Neural progenitor cell (in vitro differentiated cells): ENCODE results near the gene TEX12. TPM values are rescaled to one million over a fixed set of nuclear protein-coding genes. Genes with fewer than 3 reads are reported as not detected.

Experiments used
- DNase-seq: peaks from one replicate; pipeline ENCODE4 v3.0.0-alpha.2; 2016; ENCODE audit warnings: low spot score
- H2AFZ ChIP-seq: fragments of 200-600 bp; sonication (generic); replicated peaks from 2 replicates; pipeline ENCODE4 v1.6.1; 2016; ENCODE audit warnings: antibody characterized with exemption
- H3F3A ChIP-seq: fragments of 200-600 bp; sonication (generic); 2 replicates; pipeline ENCODE4 v1.6.1; 2016; ENCODE audit warnings: antibody characterized with exemption, low read depth
- H3K27ac ChIP-seq: fragments of 200-600 bp; sonication (generic); 2 replicates; pipeline ENCODE4 v1.5.1; 2016; ENCODE audit warnings: mild to moderate bottlenecking
- H3K27me3 ChIP-seq: fragments of 200-600 bp; sonication (generic); 2 replicates; pipeline ENCODE4 v1.6.1; 2016; ENCODE audit warnings: mild to moderate bottlenecking, moderate library complexity
- H3K36me3 ChIP-seq: fragments of 200-600 bp; sonication (generic); 2 replicates; pipeline ENCODE4 v1.5.1; 2016
- H3K4me1 ChIP-seq: fragments of 200-600 bp; sonication (generic); 2 replicates; pipeline ENCODE4 v1.6.1; 2016; ENCODE audit warnings: mixed run types
- H3K4me2 ChIP-seq: fragments of 200-600 bp; sonication (generic); 2 replicates; pipeline ENCODE4 v1.6.1; 2016
- H3K4me3 ChIP-seq: fragments of 200-600 bp; sonication (generic); 2 replicates; pipeline ENCODE4 v1.5.1; 2016
- H3K79me2 ChIP-seq: fragments of 200-600 bp; sonication (generic); 2 replicates; pipeline ENCODE4 v1.6.1; 2016; ENCODE audit warnings: low read depth
- H3K9ac ChIP-seq: fragments of 200-600 bp; sonication (generic); 2 replicates; pipeline ENCODE4 v1.6.1; 2016
- H3K9me3 ChIP-seq: fragments of 200-600 bp; sonication (generic); 2 replicates; pipeline ENCODE4 v1.5.1; 2016; ENCODE audit warnings: low read depth
- H4K20me1 ChIP-seq: fragments of 200-600 bp; sonication (generic); 2 replicates; pipeline ENCODE4 v1.6.1; 2016; ENCODE audit warnings: low read depth
- H3K27ac Mint-ChIP-seq: 3 replicates; pipeline ENCODE4 v1.8.0; 2021; ENCODE audit warnings: mixed read lengths
- H3K27me3 Mint-ChIP-seq: 2 replicates; pipeline ENCODE4 v1.8.0; 2022; ENCODE audit warnings: low read depth, mild to moderate bottlenecking, inconsistent platforms, moderate library complexity, mixed read lengths; ENCODE audit not compliant: insufficient read depth
- H3K36me3 Mint-ChIP-seq: 3 replicates; pipeline ENCODE4 v1.8.0; 2021; ENCODE audit warnings: mixed read lengths
- H3K4me1 Mint-ChIP-seq: 3 replicates; pipeline ENCODE4 v1.8.0; 2021; ENCODE audit warnings: mixed read lengths
- H3K4me3 Mint-ChIP-seq: 3 replicates; pipeline ENCODE4 v1.8.0; 2021; ENCODE audit warnings: mild to moderate bottlenecking, moderate library complexity, mixed read lengths
- H3K9me3 Mint-ChIP-seq: 3 replicates; pipeline ENCODE4 v1.8.0; 2020; ENCODE audit warnings: mixed read lengths
- EZH2 ChIP-seq: fragments of 200-600 bp; sonication (generic); IDR thresholded peaks from 2 replicates; pipeline ENCODE4 v1.6.1; 2017; ENCODE audit warnings: antibody characterized with exemption, mild to moderate bottlenecking, moderate library complexity
- EZH2phosphoT487 ChIP-seq: fragments of 200-600 bp; sonication (generic); IDR thresholded peaks from 2 replicates; pipeline ENCODE4 v1.6.1; 2017; ENCODE audit warnings: antibody characterized with exemption
- small RNA-seq: library from RNA; depleted of rRNA; stranded (forward); fragments of <200 nt; gene quantifications from one replicate; pipeline ENCODE3, GENCODE V24; 2015
- total RNA-seq: library from RNA; depleted of rRNA; stranded (reverse); fragments of >200 nt; gene quantifications from 2 replicates; pipeline ENCODE4 v1.2.3, GENCODE V29; 2015; ENCODE audit warnings: low replicate concordance
- TF ChIP-seq, protein P1 (sequence below): fragments of 200-600 bp; sonication (generic); IDR thresholded peaks from 2 replicates; pipeline ENCODE4 v1.5.1; 2017; ENCODE audit warnings: antibody characterized with exemption, mild to moderate bottlenecking

TEX12 gene
- total RNA-seq, 1 donor from 2014 or later: 0.51 TPM

DNA sequence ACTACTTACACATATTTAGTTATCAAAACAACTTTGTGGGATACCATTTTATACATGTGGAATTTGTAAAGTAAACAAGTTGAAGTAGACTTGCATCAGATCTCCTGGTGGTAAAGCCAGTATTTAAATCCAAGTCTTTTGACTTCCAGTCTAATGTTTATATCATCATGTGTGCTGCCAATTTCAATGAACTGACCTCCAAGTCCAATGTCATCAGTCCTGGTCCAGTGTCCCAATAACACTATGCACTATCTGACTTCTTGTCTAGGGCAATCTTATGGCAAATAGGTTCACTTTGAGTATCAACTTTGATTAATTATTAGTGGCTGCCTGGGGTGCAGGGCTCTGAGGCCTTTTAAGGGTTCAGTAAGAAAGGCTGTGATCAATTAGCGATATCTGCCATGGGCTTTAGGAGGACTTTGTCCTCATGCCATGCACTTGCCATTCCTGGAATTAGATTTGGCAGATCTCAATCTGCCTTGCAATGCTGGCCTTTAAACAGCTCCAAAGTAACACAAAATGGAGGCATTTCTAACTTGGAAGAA lies 49.5 kb downstream of the TEX12 start:
- no peaks in the 10 kb centered on the region for H4K20me1 ChIP-seq
- no peaks in the 10 kb centered on the region for H3F3A ChIP-seq
- Mint-ChIP-seq H3K36me3 (no peaks in the 10 kb centered on the region), H3K4me1 (no peaks in the 10 kb centered on the region), H3K27ac (no peak overlapping the region), H3K4me3 (no peak overlapping the region), H3K27me3 (no peaks in the 10 kb centered on the region), H3K9me3 (no peaks in the 10 kb centered on the region)
- H3K4me2 ChIP-seq: no peak overlapping the region
- no peaks in the 10 kb centered on the region for H3K9me3 ChIP-seq
- H3K27me3 ChIP-seq: no peaks in the 10 kb centered on the region
- no peak overlapping the region for H3K9ac ChIP-seq
- no peak for TF ChIP-seq EZH2
- TF ChIP-seq, protein P1, sequence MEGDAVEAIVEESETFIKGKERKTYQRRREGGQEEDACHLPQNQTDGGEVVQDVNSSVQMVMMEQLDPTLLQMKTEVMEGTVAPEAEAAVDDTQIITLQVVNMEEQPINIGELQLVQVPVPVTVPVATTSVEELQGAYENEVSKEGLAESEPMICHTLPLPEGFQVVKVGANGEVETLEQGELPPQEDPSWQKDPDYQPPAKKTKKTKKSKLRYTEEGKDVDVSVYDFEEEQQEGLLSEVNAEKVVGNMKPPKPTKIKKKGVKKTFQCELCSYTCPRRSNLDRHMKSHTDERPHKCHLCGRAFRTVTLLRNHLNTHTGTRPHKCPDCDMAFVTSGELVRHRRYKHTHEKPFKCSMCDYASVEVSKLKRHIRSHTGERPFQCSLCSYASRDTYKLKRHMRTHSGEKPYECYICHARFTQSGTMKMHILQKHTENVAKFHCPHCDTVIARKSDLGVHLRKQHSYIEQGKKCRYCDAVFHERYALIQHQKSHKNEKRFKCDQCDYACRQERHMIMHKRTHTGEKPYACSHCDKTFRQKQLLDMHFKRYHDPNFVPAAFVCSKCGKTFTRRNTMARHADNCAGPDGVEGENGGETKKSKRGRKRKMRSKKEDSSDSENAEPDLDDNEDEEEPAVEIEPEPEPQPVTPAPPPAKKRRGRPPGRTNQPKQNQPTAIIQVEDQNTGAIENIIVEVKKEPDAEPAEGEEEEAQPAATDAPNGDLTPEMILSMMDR: no peak
- no peak for TF ChIP-seq EZH2phosphoT487
- no peak for DNase-seq
- no peaks in the 10 kb centered on the region for H3K4me1 ChIP-seq
- H2AFZ ChIP-seq: no peak overlapping the region
- H3K4me3 ChIP-seq: no peak overlapping the region
- no peaks in the 10 kb centered on the region for H3K36me3 ChIP-seq
- no peaks in the 10 kb centered on the region for H3K79me2 ChIP-seq
- H3K27ac ChIP-seq: no peak overlapping the region

DNA sequence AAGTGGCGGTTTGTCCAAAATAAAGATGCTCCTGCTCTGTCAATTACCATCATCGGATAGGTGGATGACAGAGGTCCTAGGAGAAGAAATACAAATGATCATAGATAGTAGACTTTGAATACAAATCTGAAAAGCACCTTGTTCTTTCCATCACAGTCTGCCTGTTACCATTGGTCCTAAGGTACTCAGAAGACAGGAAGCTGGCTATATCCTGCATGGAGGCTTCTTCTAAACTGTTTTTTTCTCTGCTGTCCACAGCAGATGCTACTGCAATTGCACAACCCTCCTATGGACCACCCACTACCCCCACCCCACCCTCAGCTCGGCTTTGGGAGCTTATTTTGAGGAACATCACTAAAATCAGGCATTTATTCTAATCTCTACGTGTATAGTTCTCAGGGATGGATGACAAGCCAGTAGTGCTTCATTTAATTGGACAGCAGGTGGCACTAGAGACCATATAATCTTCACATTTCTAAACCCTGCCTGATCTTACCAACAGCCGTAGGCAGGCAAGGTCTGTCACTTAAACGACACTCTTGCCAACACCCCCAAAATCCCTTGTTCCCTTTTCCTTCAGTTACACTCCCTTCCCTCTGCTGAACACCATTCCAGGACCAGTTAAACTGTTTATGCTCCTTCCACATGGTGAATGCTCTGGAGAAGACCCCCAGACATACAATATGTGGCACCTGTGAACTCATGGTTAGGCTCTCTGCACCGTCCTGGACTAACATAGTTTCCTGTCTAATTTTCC lies 52.5 kb downstream of the TEX12 start:
- no peak for TF ChIP-seq EZH2phosphoT487
- TF ChIP-seq, protein P1: peak; percentile 83
- Histone ChIP-seq H3K4me3 (no peak overlapping the region), H3F3A (no peaks in the 10 kb centered on the region), H3K4me1 (no peaks in the 10 kb centered on the region), H3K9me3 (no peaks in the 10 kb centered on the region), H2AFZ (peak overlapping the region; percentile 81), H3K79me2 (no peaks in the 10 kb centered on the region), H3K36me3 (no peaks in the 10 kb centered on the region), H3K27me3 (peaks cover 18% of the 10 kb centered on the region), H4K20me1 (no peaks in the 10 kb centered on the region), H3K4me2 (no peak overlapping the region), H3K9ac (no peak overlapping the region), H3K27ac (no peak overlapping the region)
- Mint-ChIP-seq H3K27ac (peak overlapping the region; percentile 10), H3K27me3 (no peaks in the 10 kb centered on the region), H3K9me3 (no peaks in the 10 kb centered on the region), H3K4me1 (no peaks in the 10 kb centered on the region), H3K36me3 (no peaks in the 10 kb centered on the region), H3K4me3 (no peak overlapping the region)
- peak; percentile 72 for DNase-seq

DNA sequence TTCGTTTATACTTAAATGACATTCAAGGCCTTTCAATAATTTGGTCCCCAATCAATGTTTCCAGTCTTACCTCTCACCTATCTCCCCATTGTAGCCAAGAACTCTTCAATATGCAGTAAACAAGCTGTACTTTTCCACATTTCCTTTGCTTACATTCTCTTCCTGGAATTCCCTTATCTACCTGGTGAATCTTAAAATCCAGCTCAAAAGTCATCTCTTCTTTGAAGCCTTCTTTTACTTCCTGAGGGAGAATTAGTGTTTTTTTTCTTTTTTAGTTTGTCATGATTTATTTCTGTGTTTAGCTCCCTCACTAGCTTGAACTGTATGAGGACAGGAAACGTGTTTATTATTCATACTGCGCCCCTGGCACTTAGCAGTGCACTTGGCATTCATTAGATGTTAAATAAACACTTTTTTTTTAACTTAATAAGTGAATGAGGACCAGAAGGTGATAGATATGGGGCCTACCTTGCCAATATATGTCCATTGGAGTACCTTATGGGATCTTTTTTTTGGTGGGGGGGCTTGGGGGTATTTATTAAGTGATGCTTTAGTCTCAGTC lies 54.2 kb downstream of the TEX12 start:
- Histone ChIP-seq H2AFZ (no peak overlapping the region), H3K9ac (no peak overlapping the region), H3K27ac (no peak overlapping the region), H3K79me2 (no peaks in the 10 kb centered on the region), H3F3A (no peaks in the 10 kb centered on the region), H3K4me2 (no peak overlapping the region), H3K4me1 (no peaks in the 10 kb centered on the region), H3K36me3 (no peaks in the 10 kb centered on the region), H4K20me1 (no peaks in the 10 kb centered on the region), H3K9me3 (no peaks in the 10 kb centered on the region), H3K27me3 (peaks cover 18% of the 10 kb centered on the region), H3K4me3 (no peak overlapping the region)
- TF ChIP-seq EZH2 (no peak), EZH2phosphoT487 (no peak)
- TF ChIP-seq, protein P1: no peak
- DNase-seq: no peak
- no peak overlapping the region for H3K4me3 Mint-ChIP-seq
- H3K36me3 Mint-ChIP-seq: no peaks in the 10 kb centered on the region
- no peaks in the 10 kb centered on the region for H3K9me3 Mint-ChIP-seq
- no peak overlapping the region for H3K27ac Mint-ChIP-seq
- H3K27me3 Mint-ChIP-seq: no peaks in the 10 kb centered on the region
- H3K4me1 Mint-ChIP-seq: no peaks in the 10 kb centered on the region

Small RNA genes within 50 kb of the gene (small RNA-seq; reads per million reads assigned to genes)
- not detected for gene MRPS36P4

Other genes starting within 250 kb of the TEX12 start
- 0.65 TPM in 1 of 2 replicates, not detected in the other for gene C11orf52, start 248.5 kb upstream of the TEX12 start, total RNA-seq
- 23.6 and 25.2 TPM in 2 replicates for gene DIXDC1, start 230.0 kb upstream of the TEX12 start, total RNA-seq
- 48.2 and 55.7 TPM in 2 replicates for gene DLAT, start 142.0 kb upstream of the TEX12 start, total RNA-seq
- 1.6 and 3.5 TPM in 2 replicates for gene PIH1D2, start 93.4 kb upstream of the TEX12 start, total RNA-seq
- gene NKAPD1, start 93.1 kb upstream of the TEX12 start, total RNA-seq: 35.9 and 60.0 TPM in 2 replicates
- gene TIMM8B, start 80.6 kb upstream of the TEX12 start, total RNA-seq: 38.9 and 46.9 TPM in 2 replicates
- 59.7 and 75.4 TPM in 2 replicates for gene SDHD, start 80.5 kb upstream of the TEX12 start, total RNA-seq
- 1.5 TPM in 1 of 2 replicates, not detected in the other for gene IL18, start 3.3 kb upstream of the TEX12 start, total RNA-seq
- gene BCO2, start 8.1 kb downstream of the TEX12 start, total RNA-seq: 0.87 TPM in 1 of 2 replicates, not detected in the other
- 44.8 and 108 TPM in 2 replicates for gene PTS, start 59.1 kb downstream of the TEX12 start, total RNA-seq
- gene PLET1, start 93.5 kb downstream of the TEX12 start, total RNA-seq: not detected in 2 replicates